Chondrocyte (in vitro differentiated cells): ENCODE measurements around the gene SARNP. TPM values are rescaled to one million over a fixed set of nuclear protein-coding genes. Genes with fewer than 3 reads are reported as not detected.
A peak's percentile ranks its signal among the peaks of the same experiment; 100 is the strongest.

Experiments used
- DNase-seq: peaks from one replicate; pipeline ENCODE4 v3.0.0; 2021; ENCODE audit warnings: mixed read lengths, low spot score
- H3K27ac Mint-ChIP-seq: one replicate; pipeline ENCODE4 v1.8.0; 2021; ENCODE audit warnings: mild to moderate bottlenecking, moderate library complexity, mixed read lengths; ENCODE audit not compliant: unreplicated experiment
- H3K27me3 Mint-ChIP-seq: 2 replicates; pipeline ENCODE4 v1.8.0; 2021; ENCODE audit warnings: low read depth, mixed read lengths
- H3K36me3 Mint-ChIP-seq: 2 replicates; pipeline ENCODE4 v1.8.0; 2021; ENCODE audit warnings: low read depth, mixed read lengths
- H3K4me1 Mint-ChIP-seq: 2 replicates; pipeline ENCODE4 v1.8.0; 2021; ENCODE audit warnings: low read depth, mild to moderate bottlenecking, mixed read lengths
- H3K4me3 Mint-ChIP-seq: one replicate; pipeline ENCODE4 v1.8.0; 2021; ENCODE audit warnings: mild to moderate bottlenecking, moderate library complexity, mixed read lengths; ENCODE audit not compliant: unreplicated experiment
- H3K9me3 Mint-ChIP-seq: 2 replicates; pipeline ENCODE4 v1.8.0; 2021; ENCODE audit warnings: low read depth, mixed read lengths
- CTCF ChIP-seq: fragments of 200-600 bp; sonication (generic); IDR thresholded peaks from 2 replicates; pipeline ENCODE4 v1.5.0; 2021; ENCODE audit warnings: antibody characterized with exemption, mild to moderate bottlenecking, moderate library complexity
- total RNA-seq: library from RNA; stranded (reverse); gene quantifications from 3 replicates; pipeline ENCODE4 v1.2.1, GENCODE V29; 2021

SARNP gene
- total RNA-seq, 1 donor from 2014 or later: 54.0 TPM

GRCh38 chr12:55746174-55746912, 71.2 kb downstream of the SARNP start:
- H3K36me3 Mint-ChIP-seq: peaks cover 11% of the 10 kb centered on the region
- TF ChIP-seq CTCF: no peak
- H3K4me3 Mint-ChIP-seq: peak overlapping the region; percentile 3
- DNase-seq: no peak
- peak overlapping the region; percentile 59 for H3K27ac Mint-ChIP-seq
- H3K27me3 Mint-ChIP-seq: no peaks in the 10 kb centered on the region
- peaks cover 35% of the 10 kb centered on the region for H3K4me1 Mint-ChIP-seq
- no peaks in the 10 kb centered on the region for H3K9me3 Mint-ChIP-seq

- Mint-ChIP-seq H3K4me1 (peaks cover 35% of the 10 kb centered on the region), H3K27me3 (no peaks in the 10 kb centered on the region), H3K36me3 (peaks cover 7% of the 10 kb centered on the region), H3K9me3 (no peaks in the 10 kb centered on the region), H3K4me3 (peak overlapping the region; percentile 89), H3K27ac (peak overlapping the region; percentile 71)
- no peak for DNase-seq
- no peak for TF ChIP-seq CTCF
Observed at GRCh38 chr12:55745361-55746173, 72.0 kb downstream of the SARNP start.

GRCh38 chr12:55744340-55745030, 73.0 kb downstream of the SARNP start:
- DNase-seq: no peak
- Mint-ChIP-seq H3K4me1 (peaks cover 35% of the 10 kb centered on the region), H3K4me3 (peak overlapping the region; percentile 89), H3K9me3 (no peaks in the 10 kb centered on the region), H3K27ac (peak overlapping the region; percentile 76), H3K36me3 (peaks cover 4% of the 10 kb centered on the region), H3K27me3 (no peaks in the 10 kb centered on the region)
- TF ChIP-seq CTCF: no peak

GRCh38 chr12:55743406-55744339, 73.9 kb downstream of the SARNP start:
- peak; percentile 44 for TF ChIP-seq CTCF
- Mint-ChIP-seq H3K27me3 (no peaks in the 10 kb centered on the region), H3K27ac (peak overlapping the region; percentile 76), H3K9me3 (no peaks in the 10 kb centered on the region), H3K4me3 (peak overlapping the region; percentile 89), H3K4me1 (peaks cover 35% of the 10 kb centered on the region), H3K36me3 (no peaks in the 10 kb centered on the region)
- no peak for DNase-seq
